Activated B cell treated with CpG ODN at 0.5 μM for 24 hours (primary cell): ENCODE data around the gene POU2F2. TPM values are rescaled to one million over a fixed set of nuclear protein-coding genes. Genes with fewer than 3 reads are reported as not detected.

ENCODE experiments used
- ATAC-seq: fragments of 200-7000 bp; cut with Tn5 transposase; one replicate; pipeline ENCODE4 v1.10.0; 2021; ENCODE audit warnings: low read depth, mild to moderate bottlenecking, moderate library complexity
- CTCF ChIA-PET: fragments of 350-600 bp; sonication (Branson Sonifier 250); formaldehyde crosslinking; loops from one replicate; lab custom pipeline; 2021; ENCODE audit warnings: antibody characterized with exemption; lab: Charles Lee
- POLR2A ChIA-PET: fragments of 350-600 bp; sonication (Branson Sonifier 250); formaldehyde crosslinking; loops from one replicate; lab custom pipeline; 2021; ENCODE audit warnings: antibody characterized with exemption; lab: Charles Lee
- DNase-seq: peaks from one replicate; pipeline ENCODE4 v3.0.0; 2022
- H3K27ac Mint-ChIP-seq: one replicate; pipeline ENCODE4 v1.8.0; 2020; ENCODE audit warnings: mixed read lengths
- H3K27me3 Mint-ChIP-seq: one replicate; pipeline ENCODE4 v1.8.0; 2021; ENCODE audit warnings: mixed read lengths
- H3K36me3 Mint-ChIP-seq: one replicate; pipeline ENCODE4 v1.8.0; 2021; ENCODE audit warnings: low read depth, mixed read lengths
- H3K4me1 Mint-ChIP-seq: one replicate; pipeline ENCODE4 v1.8.0; 2021; ENCODE audit warnings: mixed read lengths
- H3K4me3 Mint-ChIP-seq: one replicate; pipeline ENCODE4 v1.8.0; 2020; ENCODE audit warnings: mild to moderate bottlenecking, mixed read lengths
- H3K9me3 Mint-ChIP-seq: one replicate; pipeline ENCODE4 v1.8.0; 2020; ENCODE audit warnings: mixed read lengths
- intact Hi-C: fragments of 100-400 bp; cut with micrococcal nuclease; formaldehyde crosslinking; loops from one replicate; pipeline ENCODE4 v1.15.1; 2024
- total RNA-seq: library from RNA; stranded (reverse); gene quantifications from 2 replicates; pipeline ENCODE4 v1.2.3, GENCODE V29; 2022
- TF ChIP-seq, protein P1 (sequence below): fragments of 200-600 bp; IDR thresholded peaks from one replicate; pipeline ENCODE4 v1.8.0; 2022; ENCODE audit warnings: antibody characterized with exemption, mild to moderate bottlenecking

Gene POU2F2
- total RNA-seq, 1 donor from 2014 or later, result 577 TPM

DNA sequence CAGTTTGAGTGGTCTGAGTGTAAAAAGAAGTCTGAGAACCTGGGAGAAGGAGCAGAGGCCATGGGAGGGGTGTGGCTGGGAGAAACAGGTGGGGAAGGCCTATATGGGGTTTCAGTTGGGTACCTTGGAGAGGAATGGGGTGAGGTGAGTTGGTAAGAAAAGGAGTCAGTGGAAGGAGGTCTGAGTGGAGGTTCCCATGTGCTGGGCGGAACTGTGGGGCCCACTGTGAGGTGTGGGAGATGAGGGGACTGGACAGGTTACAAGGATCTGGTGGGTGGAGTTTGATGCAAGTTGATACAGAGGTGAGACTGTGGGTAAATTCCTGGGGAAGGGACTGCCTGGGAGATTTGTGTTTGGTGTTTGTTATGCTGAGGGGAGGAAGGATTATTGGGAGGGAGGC is 54.2 kb downstream of the POU2F2 start:
- CTCF ChIA-PET, result no interaction called here
- no peak for ATAC-seq
- H3K27ac Mint-ChIP-seq, result peak overlapping the region; percentile 1

GRCh38 chr19:42076380-42076944 is 55.8 kb downstream of the POU2F2 start:
- TF ChIP-seq, protein P1, sequence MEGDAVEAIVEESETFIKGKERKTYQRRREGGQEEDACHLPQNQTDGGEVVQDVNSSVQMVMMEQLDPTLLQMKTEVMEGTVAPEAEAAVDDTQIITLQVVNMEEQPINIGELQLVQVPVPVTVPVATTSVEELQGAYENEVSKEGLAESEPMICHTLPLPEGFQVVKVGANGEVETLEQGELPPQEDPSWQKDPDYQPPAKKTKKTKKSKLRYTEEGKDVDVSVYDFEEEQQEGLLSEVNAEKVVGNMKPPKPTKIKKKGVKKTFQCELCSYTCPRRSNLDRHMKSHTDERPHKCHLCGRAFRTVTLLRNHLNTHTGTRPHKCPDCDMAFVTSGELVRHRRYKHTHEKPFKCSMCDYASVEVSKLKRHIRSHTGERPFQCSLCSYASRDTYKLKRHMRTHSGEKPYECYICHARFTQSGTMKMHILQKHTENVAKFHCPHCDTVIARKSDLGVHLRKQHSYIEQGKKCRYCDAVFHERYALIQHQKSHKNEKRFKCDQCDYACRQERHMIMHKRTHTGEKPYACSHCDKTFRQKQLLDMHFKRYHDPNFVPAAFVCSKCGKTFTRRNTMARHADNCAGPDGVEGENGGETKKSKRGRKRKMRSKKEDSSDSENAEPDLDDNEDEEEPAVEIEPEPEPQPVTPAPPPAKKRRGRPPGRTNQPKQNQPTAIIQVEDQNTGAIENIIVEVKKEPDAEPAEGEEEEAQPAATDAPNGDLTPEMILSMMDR, result no peak
- intact Hi-C loops, result loop anchor here (1.0 to 5.0 kb wide), 3 partner anchors 8 to 249 kb away; partner anchors contain the start of genes CD79A and MEGF8
- peak; percentile 68 for DNase-seq

More for the DNA sequence above, 54.2 kb downstream of the POU2F2 start:
- Mint-ChIP-seq H3K36me3 (peaks cover 64% of the 10 kb centered on the region), H3K9me3 (no peaks in the 10 kb centered on the region), H3K4me3 (peak overlapping the region; percentile 93), H3K27me3 (no peaks in the 10 kb centered on the region), H3K4me1 (peaks cover 45% of the 10 kb centered on the region)
- TF ChIP-seq, protein P1, result no peak
- no peak for DNase-seq
- intact Hi-C loops, result loop anchor here (5.0 kb wide), 1 partner anchor 201 kb away; the partner anchor contains the start of gene CD79A
- POLR2A ChIA-PET, result no interaction called here

GRCh38 chr19:42075616-42076379 is 56.4 kb downstream of the POU2F2 start, which contains the start of gene ZNF574:
TSS of gene ZNF574 (plus strand) at chr19:42076166. CDS start at chr19:42078607, 2,441 bp downstream.
- ATAC-seq, result peak; percentile 95
- TF ChIP-seq, protein P1, result no peak
- peak within 1 kb of the TSS; percentile 99 for H3K27ac Mint-ChIP-seq
- H3K27me3 Mint-ChIP-seq, result no peaks in the 10 kb centered on the region
- ChIA-PET CTCF (no interaction called here), POLR2A (interaction anchor here (0.6 to 2.2 kb wide), 21 partner anchors 9 to 348 kb away, joined by 3 to 21 read pairs (median 4); partner anchors contain the start of genes DEDD2 and GSK3A)
- peaks cover 47% of the 10 kb centered on the region for H3K36me3 Mint-ChIP-seq
- H3K4me1 Mint-ChIP-seq, result peaks cover 37% of the 10 kb centered on the region
- peak; percentile 91 for DNase-seq
- intact Hi-C loops, result loop anchor here (1.0 to 5.0 kb wide), 5 partner anchors 9 to 321 kb away; partner anchors contain the start of genes CD79A, MEGF8 and POU2F2
- H3K9me3 Mint-ChIP-seq, result no peaks in the 10 kb centered on the region
- peak within 1 kb of the TSS; percentile 93 for H3K4me3 Mint-ChIP-seq

More at GRCh38 chr19:42076380-42076944, 55.8 kb downstream of the POU2F2 start:
- ChIA-PET CTCF (no interaction called here), POLR2A (interaction anchor here (0.6 to 2.2 kb wide), 26 partner anchors 8 to 812 kb away, joined by 3 to 21 read pairs (median 4); partner anchors contain the start of genes DEDD2, GSK3A, HNRNPUL1 and RPS19)
- Mint-ChIP-seq H3K9me3 (no peaks in the 10 kb centered on the region), H3K27me3 (no peaks in the 10 kb centered on the region), H3K4me1 (peaks cover 40% of the 10 kb centered on the region), H3K4me3 (peak overlapping the region; percentile 93), H3K27ac (peak overlapping the region; percentile 83), H3K36me3 (peaks cover 53% of the 10 kb centered on the region)
- peak; percentile 16 for ATAC-seq

GRCh38 chr19:42075364-42075615 is 57.0 kb downstream of the POU2F2 start:
- no peak for DNase-seq
- no peaks in the 10 kb centered on the region for H3K9me3 Mint-ChIP-seq
- H3K36me3 Mint-ChIP-seq, result peaks cover 43% of the 10 kb centered on the region
- H3K4me1 Mint-ChIP-seq, result peaks cover 37% of the 10 kb centered on the region
- ChIA-PET CTCF (no interaction called here), POLR2A (interaction anchor here (1.4 kb wide), 1 partner anchor 14 kb away, joined by 5 read pairs; no protein-coding TSS in a partner anchor)
- peak overlapping the region; percentile 99 for H3K27ac Mint-ChIP-seq
- TF ChIP-seq, protein P1, result no peak
- intact Hi-C loops, result loop anchor here (1.0 to 5.0 kb wide), 3 partner anchors 57 to 322 kb away; partner anchors contain the start of genes CD79A and POU2F2
- H3K27me3 Mint-ChIP-seq, result peaks cover 2% of the 10 kb centered on the region
- ATAC-seq, result no peak
- peak overlapping the region; percentile 90 for H3K4me3 Mint-ChIP-seq
